ENCODE data around the gene TECPR2.

TECPR2 gene

DNA sequence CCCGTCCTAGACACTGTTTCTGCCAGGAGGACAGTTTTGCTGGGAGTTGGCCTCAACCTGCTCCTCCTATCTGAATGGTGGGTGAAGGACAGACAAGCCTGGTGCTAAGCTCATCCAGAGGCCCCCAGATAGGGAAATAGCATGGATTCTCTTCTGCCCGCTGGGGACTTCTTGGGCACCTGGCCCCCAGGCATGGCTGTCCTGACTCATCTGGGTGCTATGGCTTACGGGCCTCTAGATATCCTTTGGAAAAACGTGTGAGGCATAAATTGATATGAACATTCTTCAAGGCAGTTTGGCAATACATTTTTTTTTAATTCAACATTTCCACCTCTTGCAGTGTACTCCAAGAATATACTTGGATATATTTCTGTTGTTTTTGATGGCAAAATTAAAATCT, 8.6 kb downstream of the TECPR2 start:
- DNase-seq (ENCODE audit: extremely low read depth in 1 of 2, low read depth in 1 of 2), result no peak

DNA sequence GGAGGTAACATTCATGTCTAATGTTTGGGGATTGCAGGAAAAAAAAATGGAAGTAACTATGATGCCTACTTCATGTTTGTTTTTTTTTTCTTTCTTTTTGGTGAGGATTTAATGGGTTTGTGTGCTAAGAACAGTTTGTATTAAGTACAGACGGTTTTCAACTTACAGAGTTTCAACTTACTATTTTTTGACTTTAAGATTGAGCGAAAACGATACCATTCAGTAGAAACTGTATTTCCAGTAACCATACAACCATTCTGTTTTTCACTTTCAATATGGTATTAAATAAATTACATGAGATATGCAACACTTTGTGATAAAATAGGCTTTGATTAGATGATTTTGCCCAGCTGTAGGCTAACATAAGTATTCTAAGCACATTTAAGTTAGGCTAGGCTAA, 10.4 kb downstream of the TECPR2 start:
- DNase-seq (ENCODE audit: extremely low read depth in 1 of 2, low read depth in 1 of 2), result no peak

GRCh38 chr14:102374264-102374663, 11.5 kb downstream of the TECPR2 start:
- no peak for DNase-seq (ENCODE audit: extremely low read depth in 1 of 2, low read depth in 1 of 2)

DNA sequence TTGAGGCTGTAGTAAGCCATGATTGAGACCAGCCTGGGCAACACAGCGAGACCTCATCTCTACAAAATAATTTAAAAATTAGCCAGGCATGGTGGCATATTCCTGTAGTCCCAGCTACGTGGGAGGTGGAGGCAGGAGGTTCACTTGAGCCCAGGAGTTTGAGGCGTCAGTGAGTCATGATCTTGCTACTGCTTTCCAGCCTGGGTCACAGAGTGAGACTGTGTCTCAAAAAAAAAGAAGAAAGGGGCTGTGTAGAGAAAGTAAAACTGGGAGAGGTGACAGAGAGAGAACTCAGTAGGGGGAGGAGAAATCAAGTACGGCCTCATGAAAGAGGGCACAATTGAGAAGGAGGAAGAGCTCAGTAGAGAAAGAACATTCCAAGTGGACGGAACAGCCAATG, 12.4 kb downstream of the TECPR2 start:
- no peak for DNase-seq (ENCODE audit: extremely low read depth in 1 of 2, low read depth in 1 of 2)

- no peak for DNase-seq (ENCODE audit: extremely low read depth in 1 of 2, low read depth in 1 of 2)
Observed at GRCh38 chr14:102377696-102378095, 15.0 kb downstream of the TECPR2 start.

DNA sequence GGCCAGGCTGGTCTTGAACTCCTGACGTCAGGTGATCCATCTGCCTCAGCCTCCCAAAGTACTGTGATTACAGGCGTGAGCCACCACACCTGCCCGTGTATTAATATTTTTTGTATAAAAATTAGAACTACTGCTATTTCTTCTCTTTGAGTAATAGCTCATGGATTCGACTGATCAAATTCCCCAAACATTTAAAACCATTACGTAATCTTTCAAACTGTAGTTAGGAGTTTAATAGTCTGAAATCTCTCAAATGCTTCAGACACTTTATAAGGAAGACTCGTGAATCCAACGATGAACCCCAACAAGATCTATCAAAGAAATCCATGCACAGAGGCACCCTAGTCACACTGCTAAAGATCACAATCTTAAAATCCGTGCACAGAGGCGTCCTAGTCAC, 16.1 kb downstream of the TECPR2 start:
- DNase-seq (ENCODE audit: extremely low read depth in 1 of 2, low read depth in 1 of 2), result no peak

GRCh38 chr14:102387086-102387485, 24.3 kb downstream of the TECPR2 start:
- no peak for DNase-seq (ENCODE audit: extremely low read depth in 1 of 2, low read depth in 1 of 2)

GRCh38 chr14:102389246-102389645, 26.5 kb downstream of the TECPR2 start:
- no peak for DNase-seq (ENCODE audit: extremely low read depth in 1 of 2, low read depth in 1 of 2)

GRCh38 chr14:102390064-102390855, 27.5 kb downstream of the TECPR2 start:
- no peak for DNase-seq (ENCODE audit: extremely low read depth in 1 of 2, low read depth in 1 of 2)

GRCh38 chr14:102392506-102392905, 29.8 kb downstream of the TECPR2 start:
- DNase-seq (ENCODE audit: extremely low read depth in 1 of 2, low read depth in 1 of 2), result no peak

DNA sequence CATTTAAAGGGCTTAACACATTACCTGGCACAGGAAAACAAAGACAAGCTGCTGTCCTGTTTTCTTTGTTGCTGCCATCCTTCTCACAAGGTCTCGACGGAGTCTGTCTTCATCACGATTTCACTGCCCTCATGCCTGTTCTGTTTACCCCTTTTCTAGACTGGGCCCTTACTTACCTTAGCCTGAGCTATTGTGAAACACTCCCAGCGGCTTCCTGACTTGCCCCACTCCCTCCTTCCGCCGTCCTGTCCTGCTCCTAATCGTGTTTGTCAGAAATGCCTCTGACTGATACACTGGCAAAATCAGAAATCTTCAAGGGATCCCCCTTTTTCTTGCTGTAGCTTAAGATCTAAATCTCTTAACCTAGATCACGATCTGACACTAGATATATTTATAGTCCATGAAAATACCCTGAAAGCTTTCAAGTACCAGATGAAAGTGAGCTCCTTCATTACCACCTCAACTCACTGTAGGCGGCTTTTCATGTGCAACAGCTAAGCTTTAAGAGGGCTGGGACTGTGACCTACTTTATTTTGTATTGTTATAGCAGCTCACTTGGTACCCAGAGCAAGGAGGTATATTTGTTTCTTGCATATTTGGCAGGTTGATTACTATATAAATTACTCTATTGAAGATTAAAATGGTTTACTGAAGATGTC, 32.1 kb downstream of the TECPR2 start:
- DNase-seq (ENCODE audit: extremely low read depth in 1 of 2, low read depth in 1 of 2), result no peak

DNA sequence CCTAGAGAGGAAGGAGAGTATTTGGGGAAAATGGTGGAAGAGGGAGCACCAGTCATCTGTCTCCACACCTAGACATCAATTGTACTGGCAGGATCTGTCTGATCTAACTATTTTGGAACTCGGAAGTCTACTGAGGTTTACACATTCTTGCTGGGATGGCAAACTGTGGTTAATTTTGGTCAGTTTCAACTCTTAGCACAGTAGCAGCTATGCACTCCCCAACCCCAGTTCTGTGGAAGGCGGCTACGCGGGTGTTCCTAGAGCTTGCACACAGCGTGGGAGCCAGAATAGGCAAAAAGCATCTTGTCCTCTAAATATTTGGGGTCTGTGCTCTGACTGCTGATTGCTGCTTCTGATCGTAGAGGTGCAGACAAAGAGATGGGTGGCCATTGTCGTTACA, 33.8 kb downstream of the TECPR2 start:
- no peak for DNase-seq (ENCODE audit: extremely low read depth in 1 of 2, low read depth in 1 of 2)

DNA sequence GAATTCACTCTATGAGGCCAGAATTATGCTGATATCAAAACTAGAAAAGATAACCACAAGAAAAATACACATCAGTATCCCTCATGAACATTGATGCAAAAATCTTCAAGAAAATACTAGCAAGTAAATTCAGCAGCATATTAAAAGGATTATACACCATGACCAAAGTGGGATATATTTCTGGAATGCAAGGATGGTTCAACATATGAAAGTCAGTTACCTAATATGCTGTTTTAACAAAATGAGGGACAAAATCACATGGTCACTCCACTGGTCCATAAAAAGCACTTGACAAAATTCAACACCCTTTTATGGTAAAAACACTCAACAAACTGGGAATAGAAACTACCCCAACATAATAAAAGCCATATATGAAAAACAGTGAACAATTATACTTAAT, 40.3 kb downstream of the TECPR2 start:
- DNase-seq (ENCODE audit: extremely low read depth in 1 of 2, low read depth in 1 of 2), result no peak

DNA sequence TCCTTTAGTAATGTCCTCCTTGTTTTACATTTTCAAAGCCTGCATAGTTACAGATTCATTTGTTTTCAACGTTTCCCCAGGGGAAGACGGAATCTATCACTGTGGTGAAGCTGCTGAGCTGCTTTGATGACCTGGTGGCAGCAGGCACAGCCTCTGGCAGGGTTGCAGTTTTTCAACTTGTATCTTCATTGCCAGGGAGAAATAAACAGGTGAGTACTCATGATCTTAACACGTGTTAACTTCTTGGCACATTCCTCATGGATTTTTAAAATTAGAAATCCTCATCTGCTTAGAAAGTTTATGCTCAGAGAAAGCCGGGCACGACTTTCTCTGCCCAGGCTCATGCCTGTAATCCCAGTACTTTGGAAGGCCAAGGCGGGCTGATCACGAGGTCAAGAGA, 44.5 kb downstream of the TECPR2 start:
- no peak for DNase-seq (ENCODE audit: extremely low read depth in 1 of 2, low read depth in 1 of 2)

GRCh38 chr14:102408724-102409123, 46.0 kb downstream of the TECPR2 start:
- no peak for DNase-seq (ENCODE audit: extremely low read depth in 1 of 2, low read depth in 1 of 2)

DNA sequence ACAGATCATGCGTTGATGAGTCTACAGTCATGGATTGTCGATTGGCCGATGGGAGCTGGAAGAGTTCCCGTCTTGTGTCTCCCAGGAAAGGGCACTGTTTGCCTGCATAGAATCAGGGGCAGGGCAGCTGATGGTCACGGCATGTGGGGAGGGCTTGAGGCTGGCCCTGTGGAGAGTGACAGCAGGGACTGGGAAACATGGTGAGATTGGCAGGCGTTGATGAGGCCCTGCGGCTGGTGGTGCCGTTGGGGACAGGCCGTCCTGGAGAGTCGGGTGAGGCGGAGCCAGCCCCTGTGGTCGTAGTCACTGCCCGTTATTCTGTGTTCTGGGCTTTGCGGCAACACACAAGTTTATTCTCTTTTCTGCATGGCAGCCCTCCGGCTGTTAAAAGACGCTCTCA, 52.9 kb downstream of the TECPR2 start:
- DNase-seq (ENCODE audit: extremely low read depth in 1 of 2, low read depth in 1 of 2), result no peak

DNA sequence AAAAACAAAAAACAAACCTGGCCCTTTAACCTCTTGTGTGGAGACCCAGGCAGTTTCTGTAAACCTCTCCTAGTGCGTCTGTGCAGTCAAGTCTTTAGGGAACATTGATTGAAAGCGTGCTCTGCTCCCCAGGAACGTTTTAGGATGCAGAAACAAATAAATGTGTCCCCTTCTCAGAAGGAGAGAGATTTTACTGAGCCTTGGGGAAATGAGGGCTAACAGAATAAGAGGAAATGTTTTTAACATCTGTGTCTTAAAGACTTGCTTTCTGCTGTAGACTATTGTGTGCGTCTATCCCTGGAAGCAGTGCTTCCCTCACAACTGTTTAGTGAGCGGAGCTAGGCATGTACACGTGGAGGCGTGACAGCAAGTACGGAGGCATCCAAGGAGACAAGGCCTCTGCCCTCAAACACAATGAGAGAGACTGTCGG, 54.3 kb downstream of the TECPR2 start:
- DNase-seq (ENCODE audit: extremely low read depth in 1 of 2, low read depth in 1 of 2), result no peak

DNA sequence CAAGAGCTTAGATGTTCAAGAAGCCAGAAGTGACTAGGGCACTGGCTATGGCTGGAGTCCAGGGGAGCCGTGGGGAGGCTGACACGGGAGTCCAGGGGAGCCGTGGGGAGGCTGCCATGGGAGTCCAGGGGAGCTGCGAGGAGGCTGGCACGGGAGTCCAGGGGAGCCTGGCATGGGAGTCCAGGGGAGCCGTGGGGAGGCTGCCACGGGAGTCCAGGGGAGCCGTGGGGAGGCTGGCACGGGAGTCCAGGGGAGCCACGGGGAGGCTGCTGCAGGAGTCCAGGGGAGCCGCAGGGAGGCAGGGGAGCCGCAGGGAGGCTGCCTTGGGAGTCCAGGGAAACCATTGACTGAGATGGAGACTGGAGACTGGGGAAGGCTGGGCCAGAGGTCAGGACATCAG, 54.9 kb downstream of the TECPR2 start:
- no peak for DNase-seq (ENCODE audit: extremely low read depth in 1 of 2, low read depth in 1 of 2)

GRCh38 chr14:102418169-102418852, 55.6 kb downstream of the TECPR2 start:
- DNase-seq (ENCODE audit: extremely low read depth in 1 of 2, low read depth in 1 of 2), result no peak

GRCh38 chr14:102418853-102419240, 56.1 kb downstream of the TECPR2 start:
- no peak for DNase-seq (ENCODE audit: extremely low read depth in 1 of 2, low read depth in 1 of 2)

DNA sequence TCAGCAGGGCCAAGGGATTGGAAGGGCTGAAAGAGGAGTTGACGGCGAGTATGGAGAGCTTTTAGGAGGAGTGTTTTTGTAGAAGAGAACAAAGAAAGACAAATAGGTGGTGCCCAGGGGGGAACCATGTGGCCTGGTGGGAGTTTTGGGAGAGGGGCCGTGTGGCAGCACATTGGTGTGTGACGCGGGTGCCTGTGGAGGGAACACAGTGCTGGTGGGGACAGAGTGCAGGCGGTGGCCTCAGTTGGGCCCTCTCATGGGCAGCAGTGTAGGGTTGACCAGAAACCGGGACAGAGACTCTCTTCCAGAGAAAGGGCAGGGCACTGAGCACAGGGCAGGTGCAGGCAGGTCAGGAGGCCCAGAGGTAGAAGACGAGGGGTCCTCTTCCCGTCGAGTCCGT, 56.5 kb downstream of the TECPR2 start:
- DNase-seq (ENCODE audit: extremely low read depth in 1 of 2, low read depth in 1 of 2), result no peak

GRCh38 chr14:102419716-102420115, 57.0 kb downstream of the TECPR2 start:
- DNase-seq (ENCODE audit: extremely low read depth in 1 of 2, low read depth in 1 of 2), result no peak

Measured in activated CD8-positive, alpha-beta memory T cell treated with anti-CD3 and anti-CD28 coated beads for 1 hour (primary cell).